Measurements from ENCODE around the gene TJAP1.

DNA sequence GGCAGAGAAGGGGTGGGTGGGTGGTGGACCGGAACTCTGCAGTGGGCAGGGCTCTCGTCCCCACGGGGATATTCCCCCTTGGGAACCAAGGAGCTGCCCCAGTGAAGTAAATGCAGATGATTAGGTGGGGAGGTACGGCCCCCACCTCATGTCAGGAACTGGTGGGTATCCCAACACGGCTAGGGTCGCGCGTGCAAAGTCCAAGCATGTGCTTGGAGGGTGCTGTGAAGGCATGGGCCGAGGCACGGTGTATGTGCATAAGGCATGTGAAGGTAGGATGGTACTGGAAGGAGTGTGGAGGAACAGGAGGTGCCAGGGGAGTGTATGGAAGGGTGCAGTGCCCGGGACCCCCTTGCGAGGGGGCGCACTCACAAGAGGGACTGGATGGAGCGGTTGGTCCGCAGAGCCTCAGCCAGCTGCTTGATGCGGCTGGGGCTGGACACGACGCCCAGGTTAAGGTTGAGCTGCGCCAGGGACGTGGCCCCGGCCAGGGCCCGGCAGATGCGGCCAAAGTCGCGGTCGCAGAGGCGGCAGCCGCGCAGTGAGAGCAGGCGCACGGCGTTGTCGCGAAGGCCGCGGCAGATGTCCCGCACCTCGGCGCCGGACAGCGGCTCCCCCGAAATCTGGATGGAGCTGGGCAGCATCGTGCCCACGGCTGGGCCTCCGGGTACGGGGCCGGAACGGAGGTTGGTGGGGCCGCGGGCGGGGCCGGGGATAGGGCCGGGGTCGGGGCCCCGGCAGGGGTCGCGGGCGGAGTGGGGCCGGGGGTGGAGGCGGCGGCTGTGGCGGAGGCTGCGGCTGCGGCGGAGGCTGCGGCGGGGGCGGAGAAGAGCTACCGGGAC is 32.0 kb downstream of the TJAP1 start:
- TF ChIP-seq, protein P1, sequence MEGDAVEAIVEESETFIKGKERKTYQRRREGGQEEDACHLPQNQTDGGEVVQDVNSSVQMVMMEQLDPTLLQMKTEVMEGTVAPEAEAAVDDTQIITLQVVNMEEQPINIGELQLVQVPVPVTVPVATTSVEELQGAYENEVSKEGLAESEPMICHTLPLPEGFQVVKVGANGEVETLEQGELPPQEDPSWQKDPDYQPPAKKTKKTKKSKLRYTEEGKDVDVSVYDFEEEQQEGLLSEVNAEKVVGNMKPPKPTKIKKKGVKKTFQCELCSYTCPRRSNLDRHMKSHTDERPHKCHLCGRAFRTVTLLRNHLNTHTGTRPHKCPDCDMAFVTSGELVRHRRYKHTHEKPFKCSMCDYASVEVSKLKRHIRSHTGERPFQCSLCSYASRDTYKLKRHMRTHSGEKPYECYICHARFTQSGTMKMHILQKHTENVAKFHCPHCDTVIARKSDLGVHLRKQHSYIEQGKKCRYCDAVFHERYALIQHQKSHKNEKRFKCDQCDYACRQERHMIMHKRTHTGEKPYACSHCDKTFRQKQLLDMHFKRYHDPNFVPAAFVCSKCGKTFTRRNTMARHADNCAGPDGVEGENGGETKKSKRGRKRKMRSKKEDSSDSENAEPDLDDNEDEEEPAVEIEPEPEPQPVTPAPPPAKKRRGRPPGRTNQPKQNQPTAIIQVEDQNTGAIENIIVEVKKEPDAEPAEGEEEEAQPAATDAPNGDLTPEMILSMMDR (IDR thresholded peaks at IDR 0.05), result no peak
- TF ChIP-seq POLR2A (IDR thresholded peaks at IDR 0.05), result no peak
